Loucy (cell line): ENCODE data around the gene TCOF1.

ENCODE experiments used
- H2AFZ ChIP-seq: fragments of 200-600 bp; sonication (generic); 2 replicates; pipeline ENCODE4 v1.6.0; 2016; ENCODE audit warnings: antibody characterized with exemption, mild to moderate bottlenecking, low read length, moderate library complexity
- H3F3A ChIP-seq: fragments of 200-600 bp; 2 replicates; pipeline ENCODE4 v1.6.0; 2016; ENCODE audit warnings: antibody characterized with exemption, low read depth, mild to moderate bottlenecking
- H3K27me3 ChIP-seq: fragments of 200-600 bp; sonication (generic); 2 replicates; pipeline ENCODE4 v1.6.1; 2014; ENCODE audit warnings: low read length, mild to moderate bottlenecking; ENCODE audit not compliant: insufficient read depth, poor library complexity, severe bottlenecking
- H3K36me3 ChIP-seq: fragments of 200-600 bp; sonication (generic); 2 replicates; pipeline ENCODE4 v1.6.1; 2016; ENCODE audit warnings: low read length; ENCODE audit not compliant: insufficient read depth
- H3K4me1 ChIP-seq: fragments of 200-600 bp; sonication (generic); 2 replicates; pipeline ENCODE4 v1.5.1; 2014; ENCODE audit warnings: low read length, mild to moderate bottlenecking; ENCODE audit not compliant: insufficient read depth, poor library complexity, severe bottlenecking
- H3K4me2 ChIP-seq: fragments of 200-600 bp; sonication (generic); 2 replicates; pipeline ENCODE4 v1.6.0; 2014; ENCODE audit warnings: antibody characterized with exemption, low read length, low read depth, mild to moderate bottlenecking; ENCODE audit not compliant: poor library complexity, severe bottlenecking
- H3K4me3 ChIP-seq: fragments of 200-600 bp; sonication (generic); 2 replicates; pipeline ENCODE4 v1.5.1; 2014; ENCODE audit warnings: low read length, mild to moderate bottlenecking, mixed read lengths; ENCODE audit not compliant: poor library complexity, severe bottlenecking
- H3K79me2 ChIP-seq: fragments of 200-600 bp; sonication (generic); 2 replicates; pipeline ENCODE4 v1.6.1; 2014; ENCODE audit warnings: low read length; ENCODE audit not compliant: insufficient read depth
- H3K9ac ChIP-seq: fragments of 200-600 bp; sonication (generic); 2 replicates; pipeline ENCODE4 v1.6.0; 2014; ENCODE audit warnings: mild to moderate bottlenecking, low read depth, low read length, moderate library complexity; ENCODE audit not compliant: poor library complexity, severe bottlenecking
- H3K9me2 ChIP-seq: fragments of 200-600 bp; sonication (generic); replicated peaks from 2 replicates; pipeline ENCODE4 v1.6.1; 2016; ENCODE audit warnings: low read depth, low read length, mixed read lengths
- H3K9me3 ChIP-seq: fragments of 200-600 bp; sonication (generic); 2 replicates; pipeline ENCODE4 v1.6.1; 2014; ENCODE audit warnings: mild to moderate bottlenecking, antibody characterized with exemption, low read length, low read depth; ENCODE audit not compliant: insufficient read depth
- H4K20me1 ChIP-seq: fragments of 200-600 bp; sonication (generic); 2 replicates; pipeline ENCODE4 v1.6.0; 2014; ENCODE audit warnings: antibody characterized with exemption, low read length, mild to moderate bottlenecking; ENCODE audit not compliant: insufficient read depth, poor library complexity, severe bottlenecking
- CTCF ChIP-seq: fragments of 200-600 bp; sonication (generic); conservative IDR thresholded peaks from 2 replicates; pipeline ENCODE4 v1.5.1; 2014; ENCODE audit warnings: mild to moderate bottlenecking, antibody characterized with exemption, low read length
- EZH2phosphoT487 ChIP-seq: fragments of 200-600 bp; IDR thresholded peaks from 2 replicates; pipeline ENCODE4 v1.6.1; 2018; ENCODE audit warnings: antibody characterized with exemption, mild to moderate bottlenecking, moderate library complexity, borderline replicate concordance

The TCOF1 gene

DNA sequence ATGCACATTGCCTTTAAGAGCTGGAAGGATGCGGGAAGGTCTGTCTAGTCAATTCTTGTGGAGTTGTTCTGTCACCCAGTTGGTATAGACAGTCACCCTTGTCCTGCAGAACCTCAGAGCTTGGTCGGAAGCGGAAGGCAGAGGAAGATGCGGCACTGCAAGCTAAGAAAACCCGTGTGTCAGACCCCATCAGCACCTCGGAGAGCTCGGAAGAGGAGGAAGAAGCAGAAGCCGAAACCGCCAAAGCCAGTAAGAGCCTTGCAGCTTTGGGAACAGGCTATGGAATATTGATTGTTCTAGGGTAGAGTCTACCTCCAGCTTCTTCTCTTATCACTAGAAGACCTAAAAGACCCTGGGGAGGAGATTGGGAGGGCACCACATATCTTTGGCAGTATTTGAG lies 6.5 kb downstream of the TCOF1 start:
- no peak overlapping the region for H2AFZ ChIP-seq
- H3K27me3 ChIP-seq = no peaks in the 10 kb centered on the region
- H3K9me2 ChIP-seq = no peaks in the 10 kb centered on the region
- H3K36me3 ChIP-seq = peaks cover 71% of the 10 kb centered on the region
- H3K4me3 ChIP-seq = no peak overlapping the region
- no peaks in the 10 kb centered on the region for H3K9me3 ChIP-seq
- H3K79me2 ChIP-seq = peaks cover 38% of the 10 kb centered on the region
- no peaks in the 10 kb centered on the region for H3F3A ChIP-seq
- H3K4me2 ChIP-seq = no peak overlapping the region
- peaks cover 19% of the 10 kb centered on the region for H4K20me1 ChIP-seq
- H3K9ac ChIP-seq = no peak overlapping the region
- TF ChIP-seq CTCF (no peak), EZH2phosphoT487 (no peak)
- peaks cover 14% of the 10 kb centered on the region for H3K4me1 ChIP-seq

GRCh38 chr5:150368526-150368925 lies 11.0 kb downstream of the TCOF1 start:
- H3K36me3 ChIP-seq = peaks cover 88% of the 10 kb centered on the region

DNA sequence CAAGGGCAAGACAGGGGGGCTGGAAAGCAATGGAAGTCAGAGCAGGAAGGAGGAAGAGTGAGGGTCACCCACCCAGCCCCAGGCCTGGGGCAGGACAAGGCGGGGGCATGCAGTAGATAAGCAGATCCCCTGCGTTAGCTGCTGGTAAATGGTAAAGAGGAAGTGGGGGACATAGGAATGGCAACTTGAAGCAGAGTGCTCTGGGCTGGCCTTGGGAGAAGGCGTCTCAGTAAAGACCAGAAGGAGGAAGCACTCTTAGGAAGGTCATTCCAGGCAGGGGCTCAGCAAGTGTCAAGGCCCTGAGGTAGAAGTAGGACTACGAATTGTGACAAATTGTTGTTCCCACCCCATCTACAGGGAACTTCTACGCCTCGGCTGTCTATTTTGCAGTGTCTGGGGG lies 15.1 kb downstream of the TCOF1 start:
- Histone ChIP-seq H3K79me2 (no peaks in the 10 kb centered on the region), H3F3A (no peaks in the 10 kb centered on the region), H3K9ac (no peak overlapping the region), H4K20me1 (no peaks in the 10 kb centered on the region), H3K9me2 (no peaks in the 10 kb centered on the region), H3K9me3 (no peaks in the 10 kb centered on the region), H2AFZ (no peak overlapping the region), H3K4me2 (no peak overlapping the region), H3K4me3 (no peak overlapping the region), H3K27me3 (no peaks in the 10 kb centered on the region), H3K36me3 (peaks cover 97% of the 10 kb centered on the region), H3K4me1 (no peaks in the 10 kb centered on the region)
- TF ChIP-seq EZH2phosphoT487 (no peak), CTCF (no peak)

More at GRCh38 chr5:150368526-150368925, 11.0 kb downstream of the TCOF1 start:
- TF ChIP-seq EZH2phosphoT487 (no peak), CTCF (no peak)
- H3K79me2 ChIP-seq = no peaks in the 10 kb centered on the region
- no peak overlapping the region for H3K9ac ChIP-seq
- no peak overlapping the region for H3K4me3 ChIP-seq
- no peaks in the 10 kb centered on the region for H3K27me3 ChIP-seq
- no peaks in the 10 kb centered on the region for H3F3A ChIP-seq
- H2AFZ ChIP-seq = no peak overlapping the region
- H4K20me1 ChIP-seq = no peaks in the 10 kb centered on the region
- H3K4me1 ChIP-seq = no peaks in the 10 kb centered on the region
- H3K4me2 ChIP-seq = no peak overlapping the region
- no peaks in the 10 kb centered on the region for H3K9me2 ChIP-seq
- no peaks in the 10 kb centered on the region for H3K9me3 ChIP-seq
